HG03159 (cell line): ENCODE results near the gene MOB2.
"Not testable (repeated sequence)": the region's sequence is repeated elsewhere in the genome, so short reads cannot be mapped to it uniquely, and the experiment has no call there.

Experiments used
- ATAC-seq: cut with Tn5 transposase; IDR thresholded peaks from one replicate; pipeline ENCODE4 v1.9.1; 2021; ENCODE audit warnings: mild to moderate bottlenecking, moderate library complexity; ENCODE audit not compliant: unreplicated experiment

Gene MOB2

DNA sequence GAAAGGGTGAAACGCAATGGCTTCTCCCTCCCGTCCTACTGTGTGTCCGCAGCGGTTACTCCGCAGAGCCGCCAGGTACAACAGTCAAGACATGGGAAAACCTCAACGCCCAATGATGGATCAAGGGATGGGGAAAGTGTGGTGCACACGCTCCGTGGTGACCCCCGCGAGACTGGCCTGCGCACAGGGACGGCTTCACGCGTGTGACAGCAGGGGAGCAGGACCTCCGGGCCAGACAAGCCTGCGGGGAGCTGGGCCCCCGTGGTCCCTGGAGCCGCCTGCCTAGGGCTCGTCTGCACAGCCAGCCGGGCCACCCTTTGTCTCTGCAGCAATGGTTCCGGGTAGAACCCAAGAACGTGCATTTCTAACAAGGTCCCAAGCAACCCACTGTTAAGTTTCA, 31.7 kb upstream of the MOB2 start:
- ATAC-seq, result no peak

DNA sequence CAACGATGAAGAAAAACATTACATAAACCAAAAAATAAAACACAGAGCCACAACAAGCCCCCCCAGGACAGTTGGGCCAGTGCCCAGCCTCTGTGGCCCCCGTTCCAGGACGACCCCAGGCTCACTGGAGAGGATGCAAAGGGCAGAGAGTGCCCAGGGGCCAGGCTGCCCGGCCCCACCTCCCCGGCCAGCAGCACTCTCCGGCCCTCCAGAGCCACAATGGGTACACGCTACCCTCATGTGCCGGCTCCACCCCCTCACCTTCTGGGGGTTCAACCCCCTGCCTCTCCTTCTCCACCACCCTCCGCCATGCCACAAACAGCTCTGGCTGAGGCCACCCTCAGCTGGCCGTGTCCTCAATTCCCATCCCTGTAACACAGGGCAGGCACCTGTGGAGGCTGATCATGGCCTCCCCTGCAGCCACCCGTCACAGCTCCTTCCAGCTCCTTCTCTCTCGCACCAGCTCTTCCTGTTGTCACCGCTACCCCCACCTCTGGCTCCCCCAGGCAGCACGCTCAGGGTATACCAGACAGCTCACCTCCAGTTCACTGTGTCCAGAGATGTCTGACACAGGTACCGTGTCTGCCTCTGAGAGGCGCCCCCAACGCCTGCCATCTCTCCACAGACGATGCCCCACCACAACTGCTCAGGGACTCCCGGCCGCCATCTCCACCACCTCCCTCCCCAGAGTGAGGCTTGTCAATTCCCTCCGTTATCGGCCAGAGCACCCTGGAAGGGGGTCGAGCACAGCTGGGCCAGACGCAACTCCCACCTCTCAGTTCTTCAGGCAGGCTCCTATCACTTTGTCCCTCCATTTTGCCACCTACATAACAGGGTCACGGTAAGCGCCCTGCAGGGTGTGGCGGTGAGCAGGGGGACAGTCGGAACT, 30.8 kb upstream of the MOB2 start:
- no peak for ATAC-seq

DNA sequence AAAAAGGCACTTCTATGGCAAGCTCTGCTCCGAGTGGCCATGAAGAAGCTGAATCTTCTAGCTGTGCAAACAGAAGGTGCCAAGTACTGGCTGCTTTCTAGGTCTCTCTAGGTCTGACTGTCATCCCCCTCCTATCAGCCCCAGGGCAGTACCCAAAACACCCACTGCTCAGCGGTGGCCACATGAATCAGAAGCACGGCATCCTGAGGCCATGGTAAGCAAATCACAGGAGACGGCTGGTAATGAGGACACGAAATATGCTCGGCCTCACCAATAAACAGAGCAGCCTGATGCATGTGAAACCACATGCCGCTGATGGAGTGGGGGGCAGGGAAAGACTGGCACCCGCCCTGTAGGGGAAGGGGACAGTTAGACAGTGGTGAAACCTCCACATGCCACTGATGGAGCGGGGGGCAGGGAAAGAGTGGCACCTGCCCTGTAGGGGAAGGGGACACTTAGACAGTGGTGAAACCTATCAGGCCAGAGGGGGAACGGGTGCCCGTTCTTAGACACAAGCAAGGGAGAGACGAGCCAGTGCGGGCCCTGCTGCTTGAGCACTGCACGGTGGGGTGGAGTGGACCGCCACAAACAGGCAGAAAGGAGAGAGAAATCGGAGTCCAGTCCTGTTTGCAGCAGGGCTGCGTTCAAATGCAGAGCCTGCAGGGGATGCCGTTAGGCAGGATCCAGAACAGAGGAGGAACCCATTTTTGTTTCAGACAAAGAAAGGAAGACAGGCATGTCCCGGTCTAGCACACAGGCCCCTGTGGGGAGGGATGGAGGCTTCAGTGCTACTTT, 29.9 kb upstream of the MOB2 start:
- no peak for ATAC-seq

GRCh38 chr11:1515082-1516060, 28.8 kb upstream of the MOB2 start:
- ATAC-seq, result no peak

DNA sequence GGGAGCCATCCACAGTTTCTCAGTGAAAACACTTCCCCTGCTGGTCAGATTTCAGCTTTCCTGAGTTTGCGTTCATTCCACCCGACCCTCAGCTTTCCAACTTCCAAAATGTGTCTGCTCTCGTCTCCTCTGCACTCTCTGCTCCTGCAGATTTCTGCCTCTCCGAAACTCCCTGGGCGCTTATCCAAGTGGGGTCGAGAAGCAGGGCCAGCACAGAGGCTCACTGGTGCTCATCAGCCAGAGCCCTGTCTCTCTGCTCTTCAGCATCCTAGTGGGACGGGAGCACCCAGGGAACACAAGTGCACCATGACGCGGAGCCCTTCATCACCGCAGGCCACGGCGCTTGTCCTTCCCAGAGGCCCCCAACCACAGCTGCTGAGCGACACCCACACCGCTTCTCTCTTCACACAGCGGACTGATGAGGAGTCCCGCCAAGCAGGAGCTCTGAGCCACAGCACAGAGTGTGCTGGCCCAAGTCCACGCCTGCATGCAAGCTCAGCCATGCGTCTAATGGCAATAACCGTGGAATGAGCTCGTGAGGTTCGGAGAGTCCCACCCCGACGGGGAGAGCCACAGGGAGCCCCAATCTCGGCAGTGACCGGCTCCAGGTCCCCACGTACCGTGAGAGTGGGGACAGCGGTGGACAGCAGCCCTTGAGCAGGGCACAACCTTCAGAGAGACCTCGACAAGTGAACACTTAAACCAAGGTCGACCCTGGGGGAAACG, 27.9 kb upstream of the MOB2 start:
- ATAC-seq, result no peak

- no peak for ATAC-seq
Measured at GRCh38 chr11:1513326-1514296, 27.0 kb upstream of the MOB2 start.

- ATAC-seq, result not testable (repeated sequence)
Measured at GRCh38 chr11:1512531-1513258, 26.1 kb upstream of the MOB2 start.

GRCh38 chr11:1511937-1512496, 25.4 kb upstream of the MOB2 start:
- no peak for ATAC-seq

DNA sequence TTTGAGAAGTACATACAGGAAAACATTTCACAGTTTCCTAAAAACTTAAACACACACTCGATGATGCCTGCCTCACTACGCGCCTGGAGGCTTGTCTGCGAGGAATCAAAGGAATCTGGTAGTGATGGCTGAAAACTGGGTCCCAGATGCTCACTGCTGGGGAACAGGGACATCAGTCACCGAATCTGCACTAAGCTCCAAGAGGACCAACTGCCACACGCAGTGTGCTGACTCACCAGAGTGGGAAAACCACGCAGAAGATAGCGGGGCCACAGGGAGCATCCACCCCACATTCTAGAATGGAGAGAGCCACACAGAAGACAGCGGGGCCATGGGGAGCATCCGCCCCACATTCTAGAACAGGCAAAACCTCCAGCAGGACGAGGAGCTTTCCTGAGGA, 24.3 kb upstream of the MOB2 start:
- no peak for ATAC-seq

GRCh38 chr11:1510351-1510750, 23.8 kb upstream of the MOB2 start:
- not testable (repeated sequence) for ATAC-seq

GRCh38 chr11:1509626-1510255, 23.2 kb upstream of the MOB2 start:
- no peak for ATAC-seq

- no peak for ATAC-seq
Measured at GRCh38 chr11:1508986-1509385, 22.4 kb upstream of the MOB2 start.

DNA sequence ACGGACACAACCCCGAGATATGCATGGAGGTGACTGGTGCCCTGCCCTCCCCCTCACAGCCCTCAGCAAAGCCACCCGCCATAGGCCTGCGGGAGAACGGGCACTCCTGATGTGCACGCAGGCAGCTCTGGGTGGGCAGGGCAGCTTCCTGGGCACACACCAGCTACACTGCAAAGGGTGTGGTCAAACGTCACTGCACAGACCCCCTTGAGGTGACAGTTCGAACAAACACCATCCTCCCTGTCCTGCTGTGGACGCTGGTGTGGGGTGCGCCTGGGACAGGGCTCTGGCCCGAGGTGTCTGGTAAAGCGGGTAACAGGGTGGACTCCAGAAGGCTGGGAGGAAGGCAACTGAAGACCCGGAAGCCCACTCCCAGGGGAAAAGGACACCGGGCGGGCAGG, 21.9 kb upstream of the MOB2 start:
- ATAC-seq, result no peak

DNA sequence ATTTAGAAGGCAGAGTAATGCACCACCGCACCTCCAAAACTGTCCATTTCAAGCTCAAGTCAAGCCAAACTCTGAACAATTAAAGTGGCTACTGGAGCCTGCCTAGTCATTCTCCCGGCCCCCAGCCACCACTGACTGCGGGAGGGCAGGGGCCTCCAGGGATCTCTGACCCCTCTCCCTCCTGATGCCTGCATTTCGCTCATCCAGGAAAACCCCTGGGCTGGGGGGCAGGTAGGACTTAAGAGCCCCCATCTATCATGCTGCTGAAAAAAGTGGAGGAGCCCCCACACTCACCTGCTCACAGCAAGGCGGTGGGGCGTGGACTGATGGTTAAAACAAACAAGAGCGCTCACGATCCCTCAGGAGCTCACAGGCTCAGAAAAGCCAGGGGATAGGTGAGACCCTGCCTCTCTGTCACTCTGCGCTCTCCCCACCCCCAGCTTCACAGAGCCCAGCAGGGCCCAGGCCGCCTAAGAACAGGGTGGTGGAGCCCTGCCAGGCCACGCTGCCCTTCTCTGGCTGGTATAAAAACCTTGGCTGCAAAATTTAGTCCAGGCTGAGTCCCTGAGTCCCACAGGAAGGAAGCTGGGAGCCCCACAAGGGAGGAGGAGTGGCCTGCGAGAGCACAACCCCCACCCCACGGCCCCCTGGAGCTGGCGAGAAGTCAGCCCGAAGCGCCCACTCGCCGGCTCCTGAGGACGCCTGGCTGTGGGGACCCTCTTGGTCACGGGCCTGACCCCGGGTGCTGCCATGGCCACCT, 21.0 kb upstream of the MOB2 start:
- no peak for ATAC-seq

- no peak for ATAC-seq
Measured at GRCh38 chr11:1506981-1507380, 20.4 kb upstream of the MOB2 start.

DNA sequence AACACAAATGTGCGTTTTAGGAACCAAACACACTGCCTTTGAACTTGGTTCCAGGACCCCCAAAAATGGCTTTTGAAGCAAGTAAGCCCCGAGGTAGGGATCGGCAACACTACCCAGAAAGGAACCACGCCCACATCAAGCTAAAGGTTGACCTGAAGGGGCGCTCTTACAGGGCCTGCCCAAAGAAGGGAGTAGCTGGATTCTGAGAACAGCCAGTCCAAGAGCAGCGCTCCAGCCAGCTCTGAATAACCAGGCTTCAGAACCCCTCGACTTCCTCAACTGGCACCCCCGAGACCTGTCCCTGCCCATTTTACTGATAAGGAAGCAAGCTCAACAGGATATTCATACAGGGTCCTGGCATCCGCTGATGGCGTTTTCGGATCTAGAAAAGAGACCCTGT, 18.9 kb upstream of the MOB2 start:
- ATAC-seq, result no peak
